H4 (cell line): Measurements from ENCODE around the gene SMAD2. TPM values are rescaled to one million over a fixed set of nuclear protein-coding genes. Genes with fewer than 3 reads are reported as not detected.
"Not testable (repeated sequence)": the region's sequence is repeated elsewhere in the genome, so short reads cannot be mapped to it uniquely, and the experiment has no call there.

Experiments
- DNase-seq: peaks from one replicate; pipeline ENCODE4 v3.0.0-alpha.2; 2015; ENCODE audit warnings: low spot score
- total RNA-seq: library from RNA; depleted of rRNA; stranded (reverse); fragments of >200 nt; shearing (Covaris generic); gene quantifications from 2 replicates; pipeline ENCODE4 v1.2.3, GENCODE V29; 2014

Gene SMAD2
- total RNA-seq, 1 experiment from 2014 or later: 113 TPM

GRCh38 chr18:47793609-47794008, 136.8 kb downstream of the SMAD2 start:
- no peak for DNase-seq

- no peak for DNase-seq
These were observed 138.9 kb downstream of the SMAD2 start for GRCh38 chr18:47791461-47791985.

GRCh38 chr18:47790036-47790435, 140.4 kb downstream of the SMAD2 start:
- no peak for DNase-seq

GRCh38 chr18:47788621-47789020, 141.8 kb downstream of the SMAD2 start:
- DNase-seq: no peak

GRCh38 chr18:47781561-47781960, 148.9 kb downstream of the SMAD2 start:
- DNase-seq: no peak

- no peak for DNase-seq
These were observed 150.3 kb downstream of the SMAD2 start for GRCh38 chr18:47780011-47780725.

DNA sequence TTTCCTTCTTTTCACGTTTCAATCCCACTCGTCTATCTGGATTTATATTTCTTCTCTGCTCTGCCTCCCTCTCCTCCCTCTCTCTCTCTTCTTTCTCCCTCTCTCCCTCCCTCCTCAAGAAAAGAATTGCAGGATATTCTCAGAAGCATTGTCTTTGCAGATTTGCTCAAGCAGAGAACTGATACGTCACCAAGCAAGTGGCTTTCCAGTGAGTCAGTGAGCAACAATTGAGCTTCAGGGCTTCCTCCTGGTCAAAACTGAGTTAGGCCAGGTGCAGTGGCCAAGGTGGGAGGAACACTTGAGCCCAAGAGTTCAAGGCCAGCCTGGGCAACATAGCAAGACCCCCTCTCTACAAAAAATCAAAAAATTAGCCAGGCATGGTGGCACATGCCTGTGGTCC, 151.1 kb downstream of the SMAD2 start:
- DNase-seq: no peak

DNA sequence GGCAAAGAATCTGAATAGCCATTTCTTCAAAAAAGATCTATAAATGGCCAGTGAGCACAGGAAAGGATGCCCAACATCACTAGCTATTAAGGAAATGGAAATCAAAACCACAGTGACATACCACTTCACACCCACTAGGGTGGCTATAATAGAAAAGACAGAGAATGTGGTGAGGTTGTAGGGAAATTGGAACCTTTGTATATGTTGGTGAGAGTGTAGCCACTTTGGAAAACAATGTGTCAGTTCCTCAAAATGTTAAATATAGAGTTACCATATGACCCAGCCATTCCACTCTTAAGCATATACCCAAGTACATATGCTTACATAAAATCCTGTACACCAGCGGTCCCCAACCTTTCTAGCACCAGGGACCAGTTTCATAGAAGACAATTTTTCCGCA, 152.8 kb downstream of the SMAD2 start:
- no peak for DNase-seq

GRCh38 chr18:47775961-47776360, 154.5 kb downstream of the SMAD2 start:
- DNase-seq: no peak

DNA sequence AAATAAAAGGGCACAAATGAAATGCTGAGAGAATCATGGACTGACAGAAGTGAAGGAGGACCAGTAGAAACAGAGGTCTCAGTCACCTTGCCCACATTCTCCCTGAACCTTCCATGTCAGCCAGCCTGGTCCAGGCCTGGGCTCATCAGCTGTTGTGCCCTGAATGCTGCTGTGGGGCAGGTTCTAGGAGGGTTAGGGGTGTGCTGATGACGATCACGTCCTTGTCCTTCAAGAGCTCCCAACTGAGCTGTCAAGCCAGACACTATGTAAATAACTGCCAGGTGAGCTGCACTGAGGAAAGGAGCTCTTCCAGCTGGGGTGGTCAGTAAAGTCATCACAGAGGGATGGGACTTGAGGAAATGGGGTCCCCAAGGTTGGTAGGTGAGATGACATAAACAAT, 156.5 kb downstream of the SMAD2 start:
- no peak for DNase-seq

- peak; percentile 70 for DNase-seq
These were observed 157.8 kb downstream of the SMAD2 start for GRCh38 chr18:47772374-47773248.

DNA sequence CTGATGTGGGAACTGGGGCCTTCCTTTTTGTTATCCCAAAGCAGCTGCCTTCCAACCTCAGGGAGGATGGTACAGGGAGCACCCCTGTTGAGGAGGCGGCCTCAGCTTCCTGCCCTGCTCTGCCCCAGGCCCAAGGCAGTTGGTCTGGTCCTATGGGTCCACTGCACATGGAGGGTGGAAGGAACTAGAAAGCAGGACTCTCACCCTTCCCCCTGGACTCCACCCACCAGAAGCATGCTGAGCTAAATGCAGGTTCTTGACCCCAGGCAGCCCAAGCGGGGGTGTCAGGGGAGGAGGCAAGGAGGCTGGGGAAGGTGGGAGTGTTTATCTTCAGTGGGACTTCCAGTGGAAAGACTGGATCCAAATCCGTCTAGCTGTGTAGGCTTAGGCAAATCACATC, 158.5 kb downstream of the SMAD2 start:
- no peak for DNase-seq

GRCh38 chr18:47767699-47768098, 162.8 kb downstream of the SMAD2 start:
- DNase-seq: no peak

DNA sequence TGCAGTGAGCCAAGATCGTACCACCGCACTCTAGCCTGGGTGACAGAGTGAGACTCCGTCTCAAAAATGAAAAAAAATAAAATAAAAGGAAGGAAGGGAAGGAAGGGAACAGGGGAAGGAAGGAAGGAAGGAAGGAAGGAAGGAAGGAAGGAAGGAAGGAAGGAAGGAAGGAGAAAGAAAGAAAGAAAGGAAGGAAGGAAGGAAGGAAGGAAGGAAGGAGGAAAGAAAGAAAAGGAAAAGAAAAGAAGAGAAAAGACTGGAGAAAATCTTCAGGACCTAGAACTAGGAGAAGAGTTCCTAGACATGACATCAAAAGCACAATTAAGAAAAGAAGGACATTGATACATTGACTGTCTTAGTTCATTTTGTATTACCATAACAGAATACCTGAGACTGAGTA, 163.3 kb downstream of the SMAD2 start:
- not testable (repeated sequence) for DNase-seq
